ENCODE data around the gene POU2AF2. TPM values are rescaled to one million over a fixed set of nuclear protein-coding genes. Genes with fewer than 3 reads are reported as not detected.
"Not testable (repeated sequence)": the region's sequence is repeated elsewhere in the genome, so short reads cannot be mapped to it uniquely, and the experiment has no call there.

POU2AF2 gene
- total RNA-seq, 3 donors from 2014 or later: 2.0 TPM; not detected in 2

DNA sequence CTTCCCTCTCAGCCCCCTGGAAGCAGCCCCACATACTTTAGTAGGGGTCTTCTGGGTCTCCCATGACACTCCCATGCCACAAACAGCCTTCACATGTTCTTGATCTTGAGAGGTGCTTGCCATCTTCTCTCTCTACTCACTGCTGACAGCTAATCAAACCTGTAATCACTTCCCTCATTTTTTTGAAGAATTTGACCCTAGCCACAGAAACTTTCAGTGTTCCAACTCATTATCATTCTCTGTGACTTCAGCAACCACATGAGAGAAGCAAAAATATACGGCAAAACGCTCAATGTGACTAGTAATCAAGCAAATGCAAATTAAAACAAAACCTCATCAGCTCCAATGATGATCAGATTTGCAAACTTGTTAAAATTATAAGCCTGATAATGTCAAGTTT is 38.3 kb upstream of the POU2AF2 start:
- Histone ChIP-seq H3K9me3 (no peaks in the 10 kb centered on the region), H3K27ac (no peak overlapping the region), H3K27me3 (no peaks in the 10 kb centered on the region), H3K36me3 (no peaks in the 10 kb centered on the region), H3K4me1 (no peaks in the 10 kb centered on the region), H3K4me3 (no peak overlapping the region)
- DNase-seq (ENCODE audit: low spot score in 2 of 2): no peak
- intact Hi-C loops (cut with DNase I; ENCODE audit: low total_unique reads): no loop called here
- TF ChIP-seq, protein P1, sequence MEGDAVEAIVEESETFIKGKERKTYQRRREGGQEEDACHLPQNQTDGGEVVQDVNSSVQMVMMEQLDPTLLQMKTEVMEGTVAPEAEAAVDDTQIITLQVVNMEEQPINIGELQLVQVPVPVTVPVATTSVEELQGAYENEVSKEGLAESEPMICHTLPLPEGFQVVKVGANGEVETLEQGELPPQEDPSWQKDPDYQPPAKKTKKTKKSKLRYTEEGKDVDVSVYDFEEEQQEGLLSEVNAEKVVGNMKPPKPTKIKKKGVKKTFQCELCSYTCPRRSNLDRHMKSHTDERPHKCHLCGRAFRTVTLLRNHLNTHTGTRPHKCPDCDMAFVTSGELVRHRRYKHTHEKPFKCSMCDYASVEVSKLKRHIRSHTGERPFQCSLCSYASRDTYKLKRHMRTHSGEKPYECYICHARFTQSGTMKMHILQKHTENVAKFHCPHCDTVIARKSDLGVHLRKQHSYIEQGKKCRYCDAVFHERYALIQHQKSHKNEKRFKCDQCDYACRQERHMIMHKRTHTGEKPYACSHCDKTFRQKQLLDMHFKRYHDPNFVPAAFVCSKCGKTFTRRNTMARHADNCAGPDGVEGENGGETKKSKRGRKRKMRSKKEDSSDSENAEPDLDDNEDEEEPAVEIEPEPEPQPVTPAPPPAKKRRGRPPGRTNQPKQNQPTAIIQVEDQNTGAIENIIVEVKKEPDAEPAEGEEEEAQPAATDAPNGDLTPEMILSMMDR (IDR thresholded peaks at IDR 0.05): no peak
- no peak for TF ChIP-seq POLR2AphosphoS5 (IDR thresholded peaks at IDR 0.05)
- TF ChIP-seq POLR2A (IDR thresholded peaks at IDR 0.05): no peak

DNA sequence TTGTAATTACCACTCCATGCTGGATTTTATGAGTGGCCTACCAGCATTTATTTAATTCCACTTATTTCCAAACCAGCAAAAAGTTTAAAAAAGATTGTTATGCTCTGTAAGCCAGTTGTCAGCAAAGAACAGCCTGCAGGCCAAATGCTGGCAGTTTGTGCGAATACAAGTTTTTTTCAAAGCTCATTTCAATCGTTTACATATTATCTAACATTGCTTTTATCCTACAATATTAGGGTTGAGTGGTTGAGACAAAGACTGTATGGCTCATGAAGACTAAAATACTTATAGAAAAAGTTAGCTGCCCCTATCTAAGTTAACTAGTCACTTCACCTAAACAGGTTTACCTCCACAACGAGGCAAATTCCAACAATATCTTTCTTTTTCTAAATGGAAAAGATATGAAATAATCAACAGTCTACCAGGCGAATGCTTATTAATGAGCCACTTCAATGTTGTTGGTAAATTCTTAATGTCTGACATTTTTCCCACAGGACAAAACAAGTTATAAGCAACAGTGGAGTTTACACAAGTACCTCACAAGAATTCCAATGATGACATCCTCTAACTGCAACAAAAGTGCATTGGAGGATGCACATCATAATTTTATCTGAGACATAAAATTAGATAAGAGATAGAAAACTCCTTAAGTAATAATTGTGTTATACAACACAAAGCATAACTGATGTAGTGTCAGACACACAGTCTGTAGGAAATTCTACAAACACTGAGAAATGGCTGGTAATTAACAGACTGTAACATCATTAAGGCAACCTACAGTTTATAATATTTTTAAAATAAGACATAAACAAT is 35.8 kb upstream of the POU2AF2 start:
- H3K27ac ChIP-seq: no peak overlapping the region
- H3K9me3 ChIP-seq: no peaks in the 10 kb centered on the region
- TF ChIP-seq POLR2AphosphoS5 (IDR thresholded peaks at IDR 0.05): no peak
- no peak for TF ChIP-seq POLR2A (IDR thresholded peaks at IDR 0.05)
- TF ChIP-seq, protein P1 (IDR thresholded peaks at IDR 0.05): no peak
- no peaks in the 10 kb centered on the region for H3K36me3 ChIP-seq
- intact Hi-C loops (cut with DNase I; ENCODE audit: low total_unique reads): no loop called here
- no peak for DNase-seq (ENCODE audit: low spot score in 2 of 2)
- H3K4me3 ChIP-seq: no peak overlapping the region
- no peaks in the 10 kb centered on the region for H3K4me1 ChIP-seq
- H3K27me3 ChIP-seq: no peaks in the 10 kb centered on the region

DNA sequence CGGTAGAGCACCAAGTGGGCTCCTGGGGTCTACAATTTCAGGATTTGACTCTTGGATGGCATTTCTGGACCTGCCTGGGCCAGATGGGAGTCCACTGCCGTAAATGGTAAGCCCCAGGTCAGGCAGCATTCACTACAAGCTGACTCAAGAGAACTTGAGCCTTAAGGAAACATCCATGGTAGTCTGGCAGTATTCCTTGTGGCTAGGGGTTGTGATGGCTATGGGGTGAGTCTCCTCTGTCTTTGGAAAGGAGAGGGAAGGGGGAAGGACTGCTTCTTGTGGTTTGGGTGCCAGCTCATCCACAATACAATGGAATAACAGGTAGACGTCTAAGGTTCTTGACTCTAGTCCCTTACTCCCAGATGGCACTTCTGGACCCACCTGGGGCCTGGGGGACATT is 32.3 kb upstream of the POU2AF2 start:
- intact Hi-C loops (cut with DNase I; ENCODE audit: low total_unique reads): no loop called here
- H3K27ac ChIP-seq: no peak overlapping the region

DNA sequence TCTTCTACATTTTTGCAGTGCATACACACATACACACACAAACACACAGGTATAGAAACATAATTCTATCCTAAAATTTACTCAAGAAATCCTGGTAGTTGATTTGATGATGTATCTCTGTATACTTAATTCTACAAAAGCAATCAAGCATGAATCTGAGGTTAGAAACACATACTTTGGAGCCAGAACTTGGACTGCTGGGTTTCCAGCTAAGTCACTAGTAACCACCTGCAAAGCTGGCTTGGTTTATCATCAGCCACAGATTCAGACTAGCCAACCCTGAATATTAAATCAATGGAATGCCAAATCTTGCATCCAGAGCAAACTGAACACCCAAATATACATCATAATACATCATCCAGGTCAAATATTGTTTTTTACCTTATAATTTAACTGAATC is 24.8 kb upstream of the POU2AF2 start:
- Histone ChIP-seq H3K27me3 (no peaks in the 10 kb centered on the region), H3K9me3 (peaks cover 0 to 7% of the 10 kb centered on the region in 2 donors), H3K4me1 (no peaks in the 10 kb centered on the region), H3K27ac (no peak overlapping the region), H3K4me3 (no peak overlapping the region), H3K36me3 (no peaks in the 10 kb centered on the region)
- no peak for DNase-seq (ENCODE audit: low spot score in 2 of 2)
- TF ChIP-seq POLR2AphosphoS5 (IDR thresholded peaks at IDR 0.05) (no peak), POLR2A (IDR thresholded peaks at IDR 0.05) (no peak)
- TF ChIP-seq, protein P1 (IDR thresholded peaks at IDR 0.05): no peak
- intact Hi-C loops (cut with DNase I; ENCODE audit: low total_unique reads): no loop called here

More for the DNA sequence above, 32.3 kb upstream of the POU2AF2 start:
- Histone ChIP-seq H3K36me3 (no peaks in the 10 kb centered on the region), H3K4me3 (no peak overlapping the region), H3K27me3 (no peaks in the 10 kb centered on the region), H3K9me3 (peaks cover 0 to 7% of the 10 kb centered on the region in 2 donors), H3K4me1 (no peaks in the 10 kb centered on the region)
- TF ChIP-seq POLR2A (IDR thresholded peaks at IDR 0.05) (no peak), POLR2AphosphoS5 (IDR thresholded peaks at IDR 0.05) (no peak)
- TF ChIP-seq, protein P1 (IDR thresholded peaks at IDR 0.05): no peak
- no peak for DNase-seq (ENCODE audit: low spot score in 2 of 2)

DNA sequence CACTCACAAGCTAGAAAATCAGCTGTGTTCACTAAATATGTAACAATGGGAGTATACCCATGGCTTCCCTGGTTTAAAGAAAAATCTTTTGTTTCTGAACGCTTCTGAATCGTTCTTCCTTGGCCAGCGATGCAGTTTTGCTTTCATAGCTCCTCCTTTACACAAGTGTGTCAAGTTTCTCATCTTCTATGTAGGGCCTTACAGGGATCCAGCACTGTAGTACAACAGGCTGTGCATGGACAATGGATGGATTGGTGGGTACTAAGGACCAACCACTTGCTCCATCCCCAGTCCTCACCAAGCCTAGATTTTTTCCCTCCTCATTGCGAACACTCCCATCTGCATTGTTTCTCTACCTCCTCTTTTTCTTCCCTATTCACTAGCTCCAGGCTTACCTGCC is 24.3 kb upstream of the POU2AF2 start:
- H3K9me3 ChIP-seq: peaks cover 0 to 7% of the 10 kb centered on the region in 2 donors
- no peak for TF ChIP-seq POLR2A (IDR thresholded peaks at IDR 0.05)
- TF ChIP-seq POLR2AphosphoS5 (IDR thresholded peaks at IDR 0.05): no peak
- H3K4me3 ChIP-seq: no peak overlapping the region
- H3K27me3 ChIP-seq: no peaks in the 10 kb centered on the region
- no peak overlapping the region for H3K27ac ChIP-seq
- H3K4me1 ChIP-seq: no peaks in the 10 kb centered on the region
- intact Hi-C loops (cut with DNase I; ENCODE audit: low total_unique reads): no loop called here
- H3K36me3 ChIP-seq: no peaks in the 10 kb centered on the region
- DNase-seq (ENCODE audit: low spot score in 2 of 2): no peak

DNA sequence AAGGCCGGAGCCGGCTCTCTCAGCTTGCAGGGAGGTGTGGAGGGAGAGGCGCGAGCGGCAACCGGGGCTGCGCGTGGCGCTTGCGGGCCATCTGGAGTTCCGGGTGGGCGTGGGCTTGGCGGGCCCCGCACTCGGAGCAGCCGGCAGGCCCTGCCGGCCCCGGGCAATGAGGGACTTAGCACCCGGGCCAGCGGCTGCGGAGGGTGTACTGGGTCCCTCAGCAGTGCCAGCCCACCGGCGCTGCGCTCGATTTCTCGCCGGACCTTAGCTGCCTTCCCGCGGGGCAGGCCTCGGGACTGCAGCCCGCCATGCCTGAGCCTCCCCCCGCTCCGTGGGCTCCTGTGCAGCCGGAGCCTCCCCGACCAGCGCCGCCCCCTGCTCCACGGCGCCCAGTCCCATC is 23.6 kb upstream of the POU2AF2 start:
- H3K4me1 ChIP-seq; H3K27me3 ChIP-seq; H3K27ac ChIP-seq; H3K9me3 ChIP-seq; H3K36me3 ChIP-seq; H3K4me3 ChIP-seq; DNase-seq (ENCODE audit: low spot score in 2 of 2); intact Hi-C loops (cut with DNase I; ENCODE audit: low total_unique reads): not testable (repeated sequence)

DNA sequence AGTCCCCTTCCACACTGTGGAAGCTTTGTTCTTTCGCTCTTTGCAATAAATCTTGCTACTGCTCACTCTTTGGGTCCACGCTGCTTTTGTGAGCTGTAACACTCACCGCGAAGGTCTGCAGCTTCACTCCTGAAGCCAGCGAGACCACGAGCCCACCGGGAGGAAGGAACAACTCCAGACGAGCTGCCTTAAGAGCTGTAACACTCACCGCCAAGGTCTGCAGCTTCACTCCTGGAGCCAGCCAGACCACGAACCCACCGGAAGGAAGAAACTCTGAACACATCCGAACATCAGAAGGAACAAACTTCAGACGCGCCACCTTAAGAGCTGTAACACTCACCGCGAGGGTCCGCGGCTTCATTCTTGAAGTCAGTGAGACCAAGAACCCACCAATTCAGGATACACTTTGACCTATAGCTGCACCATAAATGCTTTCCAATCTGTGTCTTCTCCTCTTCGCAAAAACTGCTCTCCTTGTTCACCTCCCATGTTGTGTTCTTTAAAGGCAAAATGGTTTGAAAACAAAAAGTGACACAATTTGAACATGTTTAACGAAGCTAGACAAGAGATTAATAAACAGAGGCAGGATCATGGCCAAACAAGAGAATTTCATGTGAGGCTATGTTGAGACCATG is 22.6 kb upstream of the POU2AF2 start:
- H3K4me3 ChIP-seq; DNase-seq (ENCODE audit: low spot score in 2 of 2): not testable (repeated sequence)

More for the DNA sequence above, 22.6 kb upstream of the POU2AF2 start:
- intact Hi-C loops (cut with DNase I; ENCODE audit: low total_unique reads); H3K9me3 ChIP-seq; H3K27ac ChIP-seq; H3K4me1 ChIP-seq; H3K27me3 ChIP-seq; H3K36me3 ChIP-seq: not testable (repeated sequence)

All from breast epithelium (tissue), 4 donors.